ENCODE measurements around the gene NELFA.

NELFA gene

DNA sequence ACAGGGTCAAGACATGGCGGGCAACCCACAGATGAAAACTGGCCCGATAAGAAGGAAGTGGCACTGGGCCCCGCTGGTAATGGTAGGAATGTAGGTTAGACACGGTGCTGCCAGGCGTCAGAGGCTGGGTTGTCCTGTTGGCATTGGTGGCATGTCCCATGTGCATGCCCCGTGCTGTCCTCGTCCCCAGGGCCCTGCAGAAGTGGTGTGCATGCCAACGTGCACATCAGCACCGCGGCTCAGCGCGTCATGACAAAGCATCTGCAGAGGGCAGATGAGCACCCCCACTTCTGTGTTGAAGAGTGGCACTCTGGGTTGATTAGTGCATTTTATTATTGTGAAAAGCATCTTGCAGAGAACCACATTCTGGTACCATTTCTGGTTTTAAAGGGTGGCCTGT is 35.6 kb downstream of the NELFA start:
- Histone ChIP-seq H3K9me3 (ENCODE audit: control insufficient read depth, insufficient read depth, low read depth, low read length) (no peaks in the 10 kb centered on the region), H3K36me3 (ENCODE audit: control insufficient read depth in 2 of 2, insufficient read depth in 1 of 2, low read length in 2 of 2) (peaks cover 7 to 98% of the 10 kb centered on the region in 2 experiments; a peak in 2 of 3 replicates), H3K4me3 (ENCODE audit: low read depth, low read length) (no peak overlapping the region), H3K27ac (ENCODE audit: extremely low read depth, low read depth, low read length) (no peak overlapping the region), H3K4me1 (ENCODE audit: control insufficient read depth, insufficient read depth, low read length) (no peaks in the 10 kb centered on the region)
- ChIA-PET POLR2A (no interaction called here), CTCF (interaction anchor here (0.7 kb wide), 1 partner anchor 9 kb away, joined by 3 read pairs; no protein-coding TSS in a partner anchor)
- TF ChIP-seq HOXD13 (CRISPR knock-in tag; IDR thresholded peaks at IDR 0.05; ENCODE audit: borderline replicate concordance) (no peak), ZNF658 (tag by site-specific recombination; IDR thresholded peaks at IDR 0.05) (no peak), MZF1 (tag by site-specific recombination; IDR thresholded peaks at IDR 0.05; ENCODE audit: borderline replicate concordance) (no peak), ZNF302 (tag by site-specific recombination; IDR thresholded peaks at IDR 0.05; ENCODE audit: low read depth) (no peak), ZNF830 (tag by site-specific recombination; IDR thresholded peaks at IDR 0.05; ENCODE audit: low read depth) (no peak)
- TF ChIP-seq, protein P1, sequence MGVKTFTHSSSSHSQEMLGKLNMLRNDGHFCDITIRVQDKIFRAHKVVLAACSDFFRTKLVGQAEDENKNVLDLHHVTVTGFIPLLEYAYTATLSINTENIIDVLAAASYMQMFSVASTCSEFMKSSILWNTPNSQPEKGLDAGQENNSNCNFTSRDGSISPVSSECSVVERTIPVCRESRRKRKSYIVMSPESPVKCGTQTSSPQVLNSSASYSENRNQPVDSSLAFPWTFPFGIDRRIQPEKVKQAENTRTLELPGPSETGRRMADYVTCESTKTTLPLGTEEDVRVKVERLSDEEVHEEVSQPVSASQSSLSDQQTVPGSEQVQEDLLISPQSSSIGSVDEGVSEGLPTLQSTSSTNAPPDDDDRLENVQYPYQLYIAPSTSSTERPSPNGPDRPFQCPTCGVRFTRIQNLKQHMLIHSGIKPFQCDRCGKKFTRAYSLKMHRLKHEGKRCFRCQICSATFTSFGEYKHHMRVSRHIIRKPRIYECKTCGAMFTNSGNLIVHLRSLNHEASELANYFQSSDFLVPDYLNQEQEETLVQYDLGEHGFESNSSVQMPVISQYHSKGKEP (tag by site-specific recombination; IDR thresholded peaks at IDR 0.05): no peak

DNA sequence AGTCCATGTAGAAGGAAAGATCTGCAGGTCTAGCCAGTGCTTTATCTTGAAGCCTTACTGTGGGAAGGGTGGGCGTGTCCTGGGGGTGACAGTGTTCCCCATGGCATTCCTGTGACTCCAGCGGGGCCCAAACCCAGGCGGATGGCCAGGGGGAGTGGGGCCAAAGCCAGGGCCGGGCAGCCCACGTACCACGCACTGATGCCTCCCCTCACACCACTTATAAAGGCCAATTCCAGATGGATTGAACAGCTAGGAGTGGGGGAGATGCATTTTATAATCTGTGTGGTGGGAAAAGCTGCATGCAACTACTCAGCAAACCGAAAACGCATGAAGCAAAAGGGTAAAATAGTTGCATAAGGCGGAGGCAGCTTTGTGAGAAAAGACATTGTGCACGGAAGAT is 36.4 kb downstream of the NELFA start:
- Histone ChIP-seq H3K36me3 (ENCODE audit: control insufficient read depth in 2 of 2, insufficient read depth in 1 of 2, low read length in 2 of 2) (peaks cover 7 to 100% of the 10 kb centered on the region in 2 experiments; a peak in 2 of 3 replicates), H3K4me3 (ENCODE audit: low read depth, low read length) (no peak overlapping the region), H3K4me1 (ENCODE audit: control insufficient read depth, insufficient read depth, low read length) (no peaks in the 10 kb centered on the region), H3K27ac (ENCODE audit: extremely low read depth, low read depth, low read length) (no peak overlapping the region), H3K9me3 (ENCODE audit: control insufficient read depth, insufficient read depth, low read depth, low read length) (no peaks in the 10 kb centered on the region)
- POLR2A ChIA-PET: no interaction called here
- CTCF ChIA-PET: interaction anchor here (0.7 kb wide), 2 partner anchors 10 to 192 kb away, joined by 3 to 4 read pairs; no protein-coding TSS in a partner anchor
- TF ChIP-seq ZBTB7A (tag by site-specific recombination; IDR thresholded peaks at IDR 0.05; ENCODE audit: low read depth): no peak
- no peak for TF ChIP-seq ZNF658 (tag by site-specific recombination; IDR thresholded peaks at IDR 0.05)
- TF ChIP-seq ZNF596 (tag by site-specific recombination; IDR thresholded peaks at IDR 0.05): no peak
- TF ChIP-seq ZNF600 (tag by site-specific recombination; IDR thresholded peaks at IDR 0.05): no peak
- TF ChIP-seq, protein P2, sequence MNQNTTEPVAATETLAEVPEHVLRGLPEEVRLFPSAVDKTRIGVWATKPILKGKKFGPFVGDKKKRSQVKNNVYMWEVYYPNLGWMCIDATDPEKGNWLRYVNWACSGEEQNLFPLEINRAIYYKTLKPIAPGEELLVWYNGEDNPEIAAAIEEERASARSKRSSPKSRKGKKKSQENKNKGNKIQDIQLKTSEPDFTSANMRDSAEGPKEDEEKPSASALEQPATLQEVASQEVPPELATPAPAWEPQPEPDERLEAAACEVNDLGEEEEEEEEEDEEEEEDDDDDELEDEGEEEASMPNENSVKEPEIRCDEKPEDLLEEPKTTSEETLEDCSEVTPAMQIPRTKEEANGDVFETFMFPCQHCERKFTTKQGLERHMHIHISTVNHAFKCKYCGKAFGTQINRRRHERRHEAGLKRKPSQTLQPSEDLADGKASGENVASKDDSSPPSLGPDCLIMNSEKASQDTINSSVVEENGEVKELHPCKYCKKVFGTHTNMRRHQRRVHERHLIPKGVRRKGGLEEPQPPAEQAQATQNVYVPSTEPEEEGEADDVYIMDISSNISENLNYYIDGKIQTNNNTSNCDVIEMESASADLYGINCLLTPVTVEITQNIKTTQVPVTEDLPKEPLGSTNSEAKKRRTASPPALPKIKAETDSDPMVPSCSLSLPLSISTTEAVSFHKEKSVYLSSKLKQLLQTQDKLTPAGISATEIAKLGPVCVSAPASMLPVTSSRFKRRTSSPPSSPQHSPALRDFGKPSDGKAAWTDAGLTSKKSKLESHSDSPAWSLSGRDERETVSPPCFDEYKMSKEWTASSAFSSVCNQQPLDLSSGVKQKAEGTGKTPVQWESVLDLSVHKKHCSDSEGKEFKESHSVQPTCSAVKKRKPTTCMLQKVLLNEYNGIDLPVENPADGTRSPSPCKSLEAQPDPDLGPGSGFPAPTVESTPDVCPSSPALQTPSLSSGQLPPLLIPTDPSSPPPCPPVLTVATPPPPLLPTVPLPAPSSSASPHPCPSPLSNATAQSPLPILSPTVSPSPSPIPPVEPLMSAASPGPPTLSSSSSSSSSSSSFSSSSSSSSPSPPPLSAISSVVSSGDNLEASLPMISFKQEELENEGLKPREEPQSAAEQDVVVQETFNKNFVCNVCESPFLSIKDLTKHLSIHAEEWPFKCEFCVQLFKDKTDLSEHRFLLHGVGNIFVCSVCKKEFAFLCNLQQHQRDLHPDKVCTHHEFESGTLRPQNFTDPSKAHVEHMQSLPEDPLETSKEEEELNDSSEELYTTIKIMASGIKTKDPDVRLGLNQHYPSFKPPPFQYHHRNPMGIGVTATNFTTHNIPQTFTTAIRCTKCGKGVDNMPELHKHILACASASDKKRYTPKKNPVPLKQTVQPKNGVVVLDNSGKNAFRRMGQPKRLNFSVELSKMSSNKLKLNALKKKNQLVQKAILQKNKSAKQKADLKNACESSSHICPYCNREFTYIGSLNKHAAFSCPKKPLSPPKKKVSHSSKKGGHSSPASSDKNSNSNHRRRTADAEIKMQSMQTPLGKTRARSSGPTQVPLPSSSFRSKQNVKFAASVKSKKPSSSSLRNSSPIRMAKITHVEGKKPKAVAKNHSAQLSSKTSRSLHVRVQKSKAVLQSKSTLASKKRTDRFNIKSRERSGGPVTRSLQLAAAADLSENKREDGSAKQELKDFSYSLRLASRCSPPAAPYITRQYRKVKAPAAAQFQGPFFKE (tag by site-specific recombination; IDR thresholded peaks at IDR 0.05; ENCODE audit: borderline replicate concordance): no peak
- TF ChIP-seq ZNF311 (tag by site-specific recombination; IDR thresholded peaks at IDR 0.05; ENCODE audit: borderline replicate concordance): no peak
- TF ChIP-seq YY2 (tag by site-specific recombination; IDR thresholded peaks at IDR 0.05): no peak
- no peak for TF ChIP-seq ZNF248 (tag by site-specific recombination; IDR thresholded peaks at IDR 0.05)
- no peak for TF ChIP-seq ZNF214 (tag by site-specific recombination; IDR thresholded peaks at IDR 0.05; ENCODE audit: borderline replicate concordance)
- TF ChIP-seq, protein P1 (tag by site-specific recombination; IDR thresholded peaks at IDR 0.05): no peak
- TF ChIP-seq, protein P3, sequence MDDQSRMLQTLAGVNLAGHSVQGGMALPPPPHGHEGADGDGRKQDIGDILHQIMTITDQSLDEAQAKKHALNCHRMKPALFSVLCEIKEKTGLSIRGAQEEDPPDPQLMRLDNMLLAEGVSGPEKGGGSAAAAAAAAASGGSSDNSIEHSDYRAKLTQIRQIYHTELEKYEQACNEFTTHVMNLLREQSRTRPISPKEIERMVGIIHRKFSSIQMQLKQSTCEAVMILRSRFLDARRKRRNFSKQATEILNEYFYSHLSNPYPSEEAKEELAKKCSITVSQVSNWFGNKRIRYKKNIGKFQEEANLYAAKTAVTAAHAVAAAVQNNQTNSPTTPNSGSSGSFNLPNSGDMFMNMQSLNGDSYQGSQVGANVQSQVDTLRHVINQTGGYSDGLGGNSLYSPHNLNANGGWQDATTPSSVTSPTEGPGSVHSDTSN (CRISPR knock-in tag; IDR thresholded peaks at IDR 0.05): no peak
- TF ChIP-seq ZNF416 (tag by site-specific recombination; IDR thresholded peaks at IDR 0.05): no peak
- TF ChIP-seq SP3 (tag by site-specific recombination; IDR thresholded peaks at IDR 0.05): no peak
- no peak for TF ChIP-seq ZNF555 (tag by site-specific recombination; conservative IDR thresholded peaks at IDR 0.05)
- TF ChIP-seq ZNF473 (tag by site-specific recombination; IDR thresholded peaks at IDR 0.05): no peak
- no peak for TF ChIP-seq EGR2 (tag by site-specific recombination; IDR thresholded peaks at IDR 0.05; ENCODE audit: low read depth)
- TF ChIP-seq ZNF112 (tag by site-specific recombination; IDR thresholded peaks at IDR 0.05): no peak
- TF ChIP-seq, protein P4, sequence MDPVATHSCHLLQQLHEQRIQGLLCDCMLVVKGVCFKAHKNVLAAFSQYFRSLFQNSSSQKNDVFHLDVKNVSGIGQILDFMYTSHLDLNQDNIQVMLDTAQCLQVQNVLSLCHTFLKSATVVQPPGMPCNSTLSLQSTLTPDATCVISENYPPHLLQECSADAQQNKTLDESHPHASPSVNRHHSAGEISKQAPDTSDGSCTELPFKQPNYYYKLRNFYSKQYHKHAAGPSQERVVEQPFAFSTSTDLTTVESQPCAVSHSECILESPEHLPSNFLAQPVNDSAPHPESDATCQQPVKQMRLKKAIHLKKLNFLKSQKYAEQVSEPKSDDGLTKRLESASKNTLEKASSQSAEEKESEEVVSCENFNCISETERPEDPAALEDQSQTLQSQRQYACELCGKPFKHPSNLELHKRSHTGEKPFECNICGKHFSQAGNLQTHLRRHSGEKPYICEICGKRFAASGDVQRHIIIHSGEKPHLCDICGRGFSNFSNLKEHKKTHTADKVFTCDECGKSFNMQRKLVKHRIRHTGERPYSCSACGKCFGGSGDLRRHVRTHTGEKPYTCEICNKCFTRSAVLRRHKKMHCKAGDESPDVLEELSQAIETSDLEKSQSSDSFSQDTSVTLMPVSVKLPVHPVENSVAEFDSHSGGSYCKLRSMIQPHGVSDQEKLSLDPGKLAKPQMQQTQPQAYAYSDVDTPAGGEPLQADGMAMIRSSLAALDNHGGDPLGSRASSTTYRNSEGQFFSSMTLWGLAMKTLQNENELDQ (tag by site-specific recombination; IDR thresholded peaks at IDR 0.05; ENCODE audit: low read depth): no peak
- TF ChIP-seq TRIM28 (IDR thresholded peaks at IDR 0.05; ENCODE audit: borderline replicate concordance, low read length): no peak

Measured in HEK293 (cell line).